HFFc6 (cell line): ENCODE data around the gene COL9A2. TPM values are rescaled to one million over a fixed set of nuclear protein-coding genes. Genes with fewer than 3 reads are reported as not detected.

Experiments
- DNase-seq: peaks from one replicate; pipeline ENCODE4 v3.0.0-alpha.2; 2018
- H3K27ac Mint-ChIP-seq: 2 replicates; pipeline ENCODE4 v1.8.0; 2020; ENCODE audit warnings: mild to moderate bottlenecking, mixed read lengths
- H3K27me3 Mint-ChIP-seq: 2 replicates; pipeline ENCODE4 v1.8.0; 2021; ENCODE audit warnings: mild to moderate bottlenecking, moderate library complexity, mixed read lengths; ENCODE audit not compliant: insufficient read depth
- H3K36me3 Mint-ChIP-seq: 2 replicates; pipeline ENCODE4 v1.8.0; 2021; ENCODE audit warnings: low read depth, mixed read lengths
- H3K4me1 Mint-ChIP-seq: 2 replicates; pipeline ENCODE4 v1.8.0; 2020; ENCODE audit warnings: low read depth, mixed read lengths
- H3K4me3 Mint-ChIP-seq: 2 replicates; pipeline ENCODE4 v1.8.0; 2020; ENCODE audit warnings: mild to moderate bottlenecking, moderate library complexity, mixed read lengths
- H3K9me3 Mint-ChIP-seq: 2 replicates; pipeline ENCODE4 v1.8.0; 2020; ENCODE audit warnings: mild to moderate bottlenecking, mixed read lengths
- total RNA-seq, 6 experiments: library from RNA; stranded (reverse); fragmentation: NEBNext Ultra II Directional; extraction: Animal tissue kit (Norgen Biotek cat#: 25700); gene quantifications; 2 replicates in 1 of 6; 3 replicates in 5 of 6; pipeline ENCODE4 v1.2.3, GENCODE V29; 2021
- TF ChIP-seq, protein P1 (sequence below): fragments of 200-600 bp; sonication (generic); IDR thresholded peaks from 2 replicates; pipeline ENCODE4 v1.5.0; 2021; ENCODE audit warnings: antibody characterized with exemption, mild to moderate bottlenecking

The COL9A2 gene
- total RNA-seq, 6 experiments from 2014 or later = 0.07 to 0.48 (median 0.32) TPM

- Mint-ChIP-seq H3K27ac (no peak overlapping the region), H3K36me3 (no peaks in the 10 kb centered on the region), H3K4me3 (no peak overlapping the region), H3K9me3 (no peaks in the 10 kb centered on the region), H3K4me1 (peaks cover 27% of the 10 kb centered on the region), H3K27me3 (peaks cover 22% of the 10 kb centered on the region)
- TF ChIP-seq, protein P1, sequence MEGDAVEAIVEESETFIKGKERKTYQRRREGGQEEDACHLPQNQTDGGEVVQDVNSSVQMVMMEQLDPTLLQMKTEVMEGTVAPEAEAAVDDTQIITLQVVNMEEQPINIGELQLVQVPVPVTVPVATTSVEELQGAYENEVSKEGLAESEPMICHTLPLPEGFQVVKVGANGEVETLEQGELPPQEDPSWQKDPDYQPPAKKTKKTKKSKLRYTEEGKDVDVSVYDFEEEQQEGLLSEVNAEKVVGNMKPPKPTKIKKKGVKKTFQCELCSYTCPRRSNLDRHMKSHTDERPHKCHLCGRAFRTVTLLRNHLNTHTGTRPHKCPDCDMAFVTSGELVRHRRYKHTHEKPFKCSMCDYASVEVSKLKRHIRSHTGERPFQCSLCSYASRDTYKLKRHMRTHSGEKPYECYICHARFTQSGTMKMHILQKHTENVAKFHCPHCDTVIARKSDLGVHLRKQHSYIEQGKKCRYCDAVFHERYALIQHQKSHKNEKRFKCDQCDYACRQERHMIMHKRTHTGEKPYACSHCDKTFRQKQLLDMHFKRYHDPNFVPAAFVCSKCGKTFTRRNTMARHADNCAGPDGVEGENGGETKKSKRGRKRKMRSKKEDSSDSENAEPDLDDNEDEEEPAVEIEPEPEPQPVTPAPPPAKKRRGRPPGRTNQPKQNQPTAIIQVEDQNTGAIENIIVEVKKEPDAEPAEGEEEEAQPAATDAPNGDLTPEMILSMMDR = no peak
- no peak for DNase-seq
Measured at GRCh38 chr1:40313329-40313957, 3.6 kb downstream of the COL9A2 start.

DNA sequence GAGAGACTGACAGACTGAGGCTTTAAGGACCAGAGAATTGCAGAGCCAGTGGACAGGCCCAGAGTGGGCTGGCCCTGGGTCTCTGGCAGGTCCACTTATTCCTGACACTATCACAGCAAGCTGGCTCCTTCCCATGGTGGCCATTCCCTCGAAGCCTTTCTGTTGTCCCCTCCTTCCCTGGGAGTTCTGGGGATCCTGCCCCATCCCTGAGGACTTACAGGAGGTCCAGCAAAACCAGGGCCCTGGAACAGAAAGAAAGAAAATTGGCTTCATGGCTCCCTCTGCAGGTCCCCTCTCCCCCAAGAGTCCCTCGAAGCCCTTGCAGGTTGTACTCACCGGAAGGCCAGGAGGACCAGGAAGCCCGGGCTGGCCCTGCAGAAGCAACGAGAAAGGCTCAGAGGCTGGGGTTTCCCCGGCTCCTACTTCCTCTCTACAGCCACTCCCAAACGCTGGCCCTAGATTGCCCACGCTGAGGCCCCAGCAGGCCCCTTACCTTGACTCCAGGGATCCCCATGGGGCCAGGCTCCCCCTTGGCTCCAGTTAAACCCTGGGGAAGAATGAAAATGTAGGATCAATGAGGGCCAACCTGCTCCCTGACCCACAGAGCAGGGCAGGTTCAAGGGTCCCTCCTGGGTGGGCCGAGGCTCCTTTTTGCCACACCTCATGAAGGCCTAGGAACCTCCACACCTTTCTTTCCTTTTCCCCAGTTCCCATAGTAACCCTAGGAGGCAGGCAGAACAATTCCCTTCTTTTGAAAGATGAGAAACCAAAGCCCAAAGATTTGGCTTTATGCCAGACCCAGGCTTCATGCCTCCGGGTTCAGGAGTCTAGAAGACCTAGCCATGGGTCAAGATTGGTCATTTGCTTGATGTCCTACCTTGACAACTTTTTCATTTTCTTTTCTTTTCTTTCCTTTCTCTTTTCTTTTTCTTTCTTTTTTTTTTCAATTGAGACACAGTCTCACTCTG is 4.6 kb downstream of the COL9A2 start:
- Mint-ChIP-seq H3K36me3 (no peaks in the 10 kb centered on the region), H3K27me3 (peaks cover 17% of the 10 kb centered on the region), H3K4me1 (peaks cover 27% of the 10 kb centered on the region), H3K4me3 (no peak overlapping the region), H3K9me3 (no peaks in the 10 kb centered on the region), H3K27ac (no peak overlapping the region)
- TF ChIP-seq, protein P1 = no peak
- no peak for DNase-seq

GRCh38 chr1:40311692-40312091 is 5.4 kb downstream of the COL9A2 start:
- peaks cover 27% of the 10 kb centered on the region for H3K4me1 Mint-ChIP-seq
- DNase-seq = no peak
- no peak overlapping the region for H3K4me3 Mint-ChIP-seq
- H3K9me3 Mint-ChIP-seq = no peaks in the 10 kb centered on the region
- TF ChIP-seq, protein P1 = no peak
- H3K27me3 Mint-ChIP-seq = peaks cover 11% of the 10 kb centered on the region
- H3K27ac Mint-ChIP-seq = no peak overlapping the region
- no peaks in the 10 kb centered on the region for H3K36me3 Mint-ChIP-seq

DNA sequence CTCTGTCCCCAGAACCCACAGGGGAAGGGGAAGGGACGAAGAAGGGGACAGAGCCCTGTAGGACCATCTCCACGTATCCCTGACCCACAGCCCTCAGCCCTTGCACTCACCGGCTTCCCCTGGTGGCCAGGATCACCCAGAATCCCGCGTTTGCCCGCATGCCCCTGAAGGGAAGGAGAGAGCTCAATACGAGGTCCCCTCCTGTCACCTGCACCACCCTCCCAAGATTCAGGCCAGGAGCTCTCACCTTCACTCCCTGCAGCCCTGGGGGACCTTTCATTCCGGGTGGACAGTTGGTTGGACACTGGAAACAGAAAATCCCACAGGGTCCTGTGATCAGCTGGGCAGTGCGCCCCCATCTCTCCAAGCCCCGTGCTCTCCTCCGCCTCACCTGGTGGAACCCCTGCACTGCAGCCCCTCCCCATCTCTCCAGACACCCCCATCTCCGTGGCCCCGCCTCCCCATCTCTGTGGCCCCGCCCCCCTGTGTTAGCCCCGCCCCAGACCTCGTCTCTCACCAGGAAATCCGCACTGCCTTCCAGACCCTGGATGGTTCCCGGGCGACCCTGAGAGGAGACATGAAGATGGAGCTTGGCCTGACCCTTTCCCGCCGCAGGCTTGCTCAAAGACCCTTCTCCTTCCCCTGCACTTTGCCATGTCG is 6.0 kb downstream of the COL9A2 start:
- TF ChIP-seq, protein P1 = peak; percentile 33
- Mint-ChIP-seq H3K27me3 (peaks cover 9% of the 10 kb centered on the region), H3K4me1 (peaks cover 27% of the 10 kb centered on the region), H3K36me3 (no peaks in the 10 kb centered on the region), H3K27ac (no peak overlapping the region), H3K4me3 (no peak overlapping the region), H3K9me3 (no peaks in the 10 kb centered on the region)
- DNase-seq = no peak

DNA sequence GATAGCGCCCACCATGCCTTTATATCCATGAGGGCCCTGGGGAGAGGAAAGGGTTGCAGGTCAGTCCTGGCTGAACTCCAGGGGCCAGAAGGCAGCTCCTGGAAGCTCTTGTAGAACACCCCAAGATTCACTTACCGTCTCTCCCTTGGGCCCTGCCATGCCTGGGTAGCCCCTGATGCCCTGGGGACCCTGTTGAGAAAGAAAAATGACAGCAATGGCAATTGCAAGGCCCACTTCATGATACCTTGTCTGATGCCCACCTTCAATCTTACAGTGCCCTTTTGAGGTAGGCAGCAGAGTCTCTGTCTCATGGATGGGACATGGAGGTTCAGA is 7.0 kb downstream of the COL9A2 start:
- TF ChIP-seq, protein P1 = no peak
- no peaks in the 10 kb centered on the region for H3K36me3 Mint-ChIP-seq
- peaks cover 20% of the 10 kb centered on the region for H3K4me1 Mint-ChIP-seq
- no peak overlapping the region for H3K4me3 Mint-ChIP-seq
- H3K27me3 Mint-ChIP-seq = peaks cover 5% of the 10 kb centered on the region
- no peak overlapping the region for H3K27ac Mint-ChIP-seq
- no peak for DNase-seq
- no peaks in the 10 kb centered on the region for H3K9me3 Mint-ChIP-seq
